ENCODE data around the gene TNF. TPM values are rescaled to one million over a fixed set of nuclear protein-coding genes. Genes with fewer than 3 reads are reported as not detected.

TNF gene
- 0.22 TPM for total RNA-seq
- polyA plus RNA-seq (ENCODE audit: insufficient read depth in 1 of 8, insufficient read length in 8 of 8, low replicate concordance in 1 of 8), result under 1 TPM in 6 of 8 donors, not detected in 2; 0.08 to 0.80 (median 0.25) TPM
- long read RNA-seq, donor 1, result 0 reads
- long read RNA-seq, donor 2, result 0 reads
- long read RNA-seq, donor 3, result 0 reads
- long read RNA-seq, donor 4, partial matches to known transcripts, result 0 of 1 reads
- long read RNA-seq, donor 4, other reads (novel, unspliced or antisense), result 0 of 1 reads
- long read RNA-seq, donor 5, result 0 reads
- long read RNA-seq, donor 6, result 0 reads
- long read RNA-seq, donor 7, result 0 reads
- long read RNA-seq, donor 8, result 0 reads
- long read RNA-seq, donor 9, result 0 reads
- long read RNA-seq, donor 10, partial matches to known transcripts, result 0 of 1 reads
- long read RNA-seq, donor 10, other reads (novel, unspliced or antisense), result 0 of 1 reads
- long read RNA-seq, donor 11, result 0 reads

GRCh38 chr6:31575335-31575901 lies at the start of gene TNF:
TNF (plus strand) TSS chr6:31575565; CDS start chr6:31575742, 177 bp downstream.
- Histone ChIP-seq H3K27ac (ENCODE audit: low read length) (no peak within 1 kb of the TSS), H3K4me1 (ENCODE audit: control insufficient read depth, insufficient read depth, low read length) (peaks cover 6% of the 10 kb centered on the region)

DNA sequence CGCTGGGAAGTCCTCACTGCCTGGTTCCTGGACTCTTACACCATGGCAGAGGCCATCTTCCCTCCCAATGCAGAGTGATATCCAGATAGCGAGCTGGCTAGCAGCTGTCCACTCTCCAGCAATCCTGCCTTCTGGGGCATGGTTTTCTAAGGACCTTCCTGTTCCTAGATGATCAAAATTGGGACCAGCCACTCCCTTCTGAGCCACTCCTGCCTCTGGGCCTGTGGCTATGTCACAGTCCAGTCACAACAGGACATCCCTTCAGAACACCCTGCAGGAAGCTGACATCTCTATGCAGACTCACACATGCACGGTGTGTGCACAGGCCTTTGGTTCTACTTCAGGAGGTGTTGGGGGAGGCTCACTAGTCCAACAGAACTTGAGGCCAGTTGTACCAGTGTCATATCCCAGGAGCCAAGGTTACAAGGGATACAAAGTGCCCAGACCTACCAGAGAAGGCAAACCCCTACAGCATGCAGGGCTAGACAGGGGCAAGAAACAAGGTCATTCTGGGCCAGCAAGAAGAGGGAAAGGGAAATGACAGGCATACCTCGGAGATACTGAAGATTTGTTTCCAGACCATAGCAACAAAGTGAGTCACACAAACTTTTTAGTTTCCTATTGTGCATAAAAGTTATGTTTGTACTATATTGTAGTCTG lies 49.3 kb upstream of the TNF start:
- no peaks in the 10 kb centered on the region for H3K27me3 ChIP-seq (ENCODE audit: control insufficient read depth, insufficient read depth, low read length)
- H3K27ac ChIP-seq (ENCODE audit: low read length), result no peak overlapping the region
- no peak overlapping the region for H3K4me3 ChIP-seq (ENCODE audit: low read length)
- no peaks in the 10 kb centered on the region for H3K9me3 ChIP-seq (replicated peaks; ENCODE audit: control insufficient read depth, low read depth, low read length)
- H3K36me3 ChIP-seq (ENCODE audit: control insufficient read depth, insufficient read depth, low read length), result peaks cover 17% of the 10 kb centered on the region
- DNase-seq, result no peak
- H3K4me1 ChIP-seq (ENCODE audit: control insufficient read depth, insufficient read depth, low read length), result peaks cover 8% of the 10 kb centered on the region
- WGBS (ENCODE audit: insufficient coverage), result 78% methylated on average over 2 of the region's 4 CpGs

More at GRCh38 chr6:31575335-31575901, at the start of gene TNF:
- peak; percentile 73 for DNase-seq
- 52% methylated on average over 14 of the region's 19 CpGs for WGBS (ENCODE audit: insufficient coverage)
- Histone ChIP-seq H3K36me3 (ENCODE audit: control insufficient read depth, insufficient read depth, low read length) (no peaks in the 10 kb centered on the region), H3K9me3 (replicated peaks; ENCODE audit: control insufficient read depth, low read depth, low read length) (no peaks in the 10 kb centered on the region), H3K4me3 (ENCODE audit: low read length) (peak within 1 kb of the TSS; percentile 18), H3K27me3 (ENCODE audit: control insufficient read depth, insufficient read depth, low read length) (peaks cover 3% of the 10 kb centered on the region)

- DNase-seq, result no peak
- H3K4me3 ChIP-seq (ENCODE audit: low read length), result no peak overlapping the region
- H3K9me3 ChIP-seq (replicated peaks; ENCODE audit: control insufficient read depth, low read depth, low read length), result no peaks in the 10 kb centered on the region
- H3K27me3 ChIP-seq (ENCODE audit: control insufficient read depth, insufficient read depth, low read length), result no peaks in the 10 kb centered on the region
- peaks cover 8% of the 10 kb centered on the region for H3K4me1 ChIP-seq (ENCODE audit: control insufficient read depth, insufficient read depth, low read length)
- WGBS (ENCODE audit: insufficient coverage), result 90% methylated on average over 3 of the region's 4 CpGs
- no peak overlapping the region for H3K27ac ChIP-seq (ENCODE audit: low read length)
- peaks cover 37% of the 10 kb centered on the region for H3K36me3 ChIP-seq (ENCODE audit: control insufficient read depth, insufficient read depth, low read length)
Observed at GRCh38 chr6:31528307-31528777, 47.0 kb upstream of the TNF start.

DNA sequence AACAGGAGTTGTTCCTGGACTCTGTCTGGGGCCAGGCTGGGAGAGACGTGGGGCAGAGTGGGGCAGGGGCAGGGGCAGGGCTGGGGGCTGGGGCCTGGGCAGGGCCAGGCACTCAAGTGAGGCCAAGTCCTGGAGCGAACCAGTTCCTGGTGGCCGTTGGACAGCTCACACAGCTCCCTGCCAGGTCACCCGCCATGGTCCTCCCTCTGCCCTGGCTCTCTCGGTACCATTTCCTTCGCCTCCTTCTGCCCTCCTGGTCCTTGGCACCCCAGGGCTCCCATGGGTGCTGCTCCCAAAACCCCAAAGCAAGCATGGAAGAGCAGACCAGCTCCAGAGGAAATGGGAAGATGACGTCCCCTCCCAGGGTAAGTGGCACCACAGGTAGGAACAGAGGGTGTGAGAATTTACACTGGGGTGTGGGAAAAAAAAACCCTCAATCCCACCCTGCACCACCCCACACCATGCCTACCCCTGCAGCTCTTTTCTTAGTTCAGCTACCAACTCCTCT lies 46.5 kb upstream of the TNF start, which contains the start of gene MCCD1:
MCCD1 (plus strand) TSS at position 142 of the 508 bp plus-strand sequence; CDS start at position 195, 53 bp downstream.
- Histone ChIP-seq H3K27ac (ENCODE audit: low read length) (no peak within 1 kb of the TSS), H3K4me3 (ENCODE audit: low read length) (no peak within 1 kb of the TSS), H3K27me3 (ENCODE audit: control insufficient read depth, insufficient read depth, low read length) (no peaks in the 10 kb centered on the region), H3K9me3 (replicated peaks; ENCODE audit: control insufficient read depth, low read depth, low read length) (no peaks in the 10 kb centered on the region), H3K36me3 (ENCODE audit: control insufficient read depth, insufficient read depth, low read length) (peaks cover 42% of the 10 kb centered on the region), H3K4me1 (ENCODE audit: control insufficient read depth, insufficient read depth, low read length) (peaks cover 8% of the 10 kb centered on the region)
- WGBS (ENCODE audit: insufficient coverage), result 75% methylated on average over 6 of the region's 7 CpGs
- DNase-seq, result no peak

- Histone ChIP-seq H3K27me3 (ENCODE audit: control insufficient read depth, insufficient read depth, low read length) (no peaks in the 10 kb centered on the region), H3K36me3 (ENCODE audit: control insufficient read depth, insufficient read depth, low read length) (peaks cover 49% of the 10 kb centered on the region), H3K27ac (ENCODE audit: low read length) (no peak overlapping the region), H3K4me1 (ENCODE audit: control insufficient read depth, insufficient read depth, low read length) (peaks cover 8% of the 10 kb centered on the region), H3K9me3 (replicated peaks; ENCODE audit: control insufficient read depth, low read depth, low read length) (no peaks in the 10 kb centered on the region), H3K4me3 (ENCODE audit: low read length) (no peak overlapping the region)
- 64% methylated on average over 8 of the region's 12 CpGs for WGBS (ENCODE audit: insufficient coverage)
- DNase-seq, result no peak
Observed at GRCh38 chr6:31529329-31530150, 45.8 kb upstream of the TNF start.

- Histone ChIP-seq H3K4me3 (ENCODE audit: low read length) (no peak overlapping the region), H3K27me3 (ENCODE audit: control insufficient read depth, insufficient read depth, low read length) (no peaks in the 10 kb centered on the region), H3K27ac (ENCODE audit: low read length) (no peak overlapping the region), H3K4me1 (ENCODE audit: control insufficient read depth, insufficient read depth, low read length) (peaks cover 8% of the 10 kb centered on the region), H3K9me3 (replicated peaks; ENCODE audit: control insufficient read depth, low read depth, low read length) (no peaks in the 10 kb centered on the region), H3K36me3 (ENCODE audit: control insufficient read depth, insufficient read depth, low read length) (peaks cover 60% of the 10 kb centered on the region)
- DNase-seq, result no peak
- 88% methylated on average over 5 of the region's 6 CpGs for WGBS (ENCODE audit: insufficient coverage)
Observed at GRCh38 chr6:31530659-31531058, 44.7 kb upstream of the TNF start.

- H3K27me3 ChIP-seq (ENCODE audit: control insufficient read depth, insufficient read depth, low read length), result no peaks in the 10 kb centered on the region
- H3K36me3 ChIP-seq (ENCODE audit: control insufficient read depth, insufficient read depth, low read length), result peaks cover 65% of the 10 kb centered on the region
- no peak for DNase-seq
- H3K27ac ChIP-seq (ENCODE audit: low read length), result no peak overlapping the region
- no CpG with 5 or more reads among the region's 7 CpGs for WGBS (ENCODE audit: insufficient coverage)
- H3K9me3 ChIP-seq (replicated peaks; ENCODE audit: control insufficient read depth, low read depth, low read length), result no peaks in the 10 kb centered on the region
- H3K4me1 ChIP-seq (ENCODE audit: control insufficient read depth, insufficient read depth, low read length), result peaks cover 8% of the 10 kb centered on the region
- no peak overlapping the region for H3K4me3 ChIP-seq (ENCODE audit: low read length)
Observed at GRCh38 chr6:31531162-31531561, 44.2 kb upstream of the TNF start.

DNA sequence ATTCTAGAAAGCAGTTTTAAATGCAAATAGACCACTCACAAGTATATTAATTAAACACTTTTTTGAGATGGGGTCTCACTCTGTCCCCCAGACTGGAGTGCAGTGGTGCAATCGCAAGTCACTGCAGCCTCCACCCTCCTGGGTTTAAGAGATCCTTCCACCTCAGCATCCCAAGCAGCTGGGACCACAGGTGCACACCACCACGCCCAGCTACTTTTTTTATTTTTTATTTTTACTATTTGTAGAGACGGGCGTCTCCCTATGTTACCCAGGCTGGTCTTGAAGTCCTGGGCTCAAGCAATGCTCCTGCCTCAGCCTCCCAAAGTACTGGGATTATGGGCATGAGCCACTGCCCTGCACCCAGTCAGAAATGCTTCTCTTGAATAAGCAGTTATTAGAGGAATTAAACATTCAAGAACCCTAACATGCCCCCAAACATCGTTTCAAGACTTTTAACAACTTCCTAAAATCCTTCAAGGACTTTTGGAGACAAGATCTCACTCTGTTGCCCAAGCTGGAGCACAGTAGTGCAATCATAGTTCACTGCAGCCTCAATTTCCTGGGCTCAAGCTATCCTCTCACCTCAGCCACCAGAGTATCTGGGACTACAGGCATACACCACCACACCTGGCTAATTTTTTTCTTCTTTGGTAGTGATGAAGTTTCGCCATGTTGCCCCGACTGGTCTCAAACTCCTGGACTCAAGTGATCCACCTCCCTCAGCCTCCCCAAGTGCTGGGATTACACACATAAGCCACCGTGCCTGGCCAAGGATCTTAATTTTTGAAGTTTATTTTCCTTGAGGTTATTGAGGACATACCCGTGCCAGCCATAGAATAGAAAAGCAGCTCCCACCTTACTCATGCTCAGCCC lies 43.4 kb upstream of the TNF start:
- Histone ChIP-seq H3K27ac (ENCODE audit: low read length) (no peak overlapping the region), H3K36me3 (ENCODE audit: control insufficient read depth, insufficient read depth, low read length) (peaks cover 74% of the 10 kb centered on the region), H3K4me1 (ENCODE audit: control insufficient read depth, insufficient read depth, low read length) (peaks cover 8% of the 10 kb centered on the region), H3K9me3 (replicated peaks; ENCODE audit: control insufficient read depth, low read depth, low read length) (no peaks in the 10 kb centered on the region), H3K27me3 (ENCODE audit: control insufficient read depth, insufficient read depth, low read length) (no peaks in the 10 kb centered on the region), H3K4me3 (ENCODE audit: low read length) (no peak overlapping the region)
- no peak for DNase-seq
- 71% methylated on average over 1 of the region's 9 CpGs for WGBS (ENCODE audit: insufficient coverage)

Measured in muscle of leg (tissue), 16 donors.